Thoracic aorta (tissue), 2 donors: ENCODE data around the gene C21orf58. TPM values are rescaled to one million over a fixed set of nuclear protein-coding genes. Genes with fewer than 3 reads are reported as not detected.

ENCODE experiments used
- ATAC-seq: fragments of 150-250 bp; one replicate; pipeline ENCODE4 v1.8.0; 2017; ENCODE audit warnings: low read depth; ENCODE audit not compliant: insufficient number of reproducible peaks, low FRiP score
- DNase-seq: peaks from one replicate; pipeline ENCODE4 v3.0.0-alpha.2; 2020; ENCODE audit warnings: low spot score
- H3K27ac ChIP-seq, 2 donors: fragments of 200-600 bp; sonication (generic); 1 replicate in 1 of 2; 2 replicates in 1 of 2; pipeline ENCODE4 v1.5.1; 2016; ENCODE audit warnings: mild to moderate bottlenecking in 2 of 2, moderate library complexity in 2 of 2
- H3K27me3 ChIP-seq: fragments of 200-600 bp; sonication (generic); replicated peaks from 2 replicates; pipeline ENCODE4 v1.6.0; 2016; ENCODE audit warnings: mild to moderate bottlenecking; ENCODE audit not compliant: insufficient read depth
- H3K36me3 ChIP-seq: fragments of 200-600 bp; sonication (generic); one replicate; pipeline ENCODE4 v1.5.1; 2016
- H3K4me1 ChIP-seq, 2 donors: fragments of 200-600 bp; sonication (generic); 1 replicate in 1 of 2; 2 replicates in 1 of 2; pipeline versions ENCODE4 v1.5.1 to v1.6.0; 2016; ENCODE audit warnings: low read depth in 2 of 2, mild to moderate bottlenecking in 1 of 2; ENCODE audit not compliant: control insufficient read depth in 1 of 2
- H3K4me3 ChIP-seq: fragments of 200-600 bp; sonication (generic); 2 replicates; pipeline ENCODE4 v1.5.1; 2016; ENCODE audit warnings: mild to moderate bottlenecking
- H3K9me3 ChIP-seq: fragments of 200-600 bp; sonication (generic); 2 replicates; pipeline ENCODE4 v1.5.1; 2016
- total RNA-seq, 2 donors: library from RNA; depleted of rRNA; stranded (reverse); fragments of >200 nt; gene quantifications; one replicate each; pipeline versions ENCODE4 v1.1.0 to v1.2.3, GENCODE V29; 2016
- TF ChIP-seq, protein P1 (sequence below): fragments of 200-600 bp; sonication (generic); IDR thresholded peaks from one replicate; pipeline ENCODE4 v1.5.1; 2019; ENCODE audit warnings: antibody characterized with exemption

Gene C21orf58
- total RNA-seq, 2 donors from 2014 or later, result 0.81 to 3.2 TPM

GRCh38 chr21:46356494-46357334 is 33.0 kb upstream of the C21orf58 start:
- no peaks in the 10 kb centered on the region for H3K4me1 ChIP-seq
- H3K27ac ChIP-seq, result no peak overlapping the region
- peaks cover 54% of the 10 kb centered on the region for H3K36me3 ChIP-seq
- H3K4me3 ChIP-seq, result no peak overlapping the region
- H3K9me3 ChIP-seq, result no peaks in the 10 kb centered on the region
- DNase-seq (no peak), ATAC-seq (no peak)
- TF ChIP-seq, protein P1, sequence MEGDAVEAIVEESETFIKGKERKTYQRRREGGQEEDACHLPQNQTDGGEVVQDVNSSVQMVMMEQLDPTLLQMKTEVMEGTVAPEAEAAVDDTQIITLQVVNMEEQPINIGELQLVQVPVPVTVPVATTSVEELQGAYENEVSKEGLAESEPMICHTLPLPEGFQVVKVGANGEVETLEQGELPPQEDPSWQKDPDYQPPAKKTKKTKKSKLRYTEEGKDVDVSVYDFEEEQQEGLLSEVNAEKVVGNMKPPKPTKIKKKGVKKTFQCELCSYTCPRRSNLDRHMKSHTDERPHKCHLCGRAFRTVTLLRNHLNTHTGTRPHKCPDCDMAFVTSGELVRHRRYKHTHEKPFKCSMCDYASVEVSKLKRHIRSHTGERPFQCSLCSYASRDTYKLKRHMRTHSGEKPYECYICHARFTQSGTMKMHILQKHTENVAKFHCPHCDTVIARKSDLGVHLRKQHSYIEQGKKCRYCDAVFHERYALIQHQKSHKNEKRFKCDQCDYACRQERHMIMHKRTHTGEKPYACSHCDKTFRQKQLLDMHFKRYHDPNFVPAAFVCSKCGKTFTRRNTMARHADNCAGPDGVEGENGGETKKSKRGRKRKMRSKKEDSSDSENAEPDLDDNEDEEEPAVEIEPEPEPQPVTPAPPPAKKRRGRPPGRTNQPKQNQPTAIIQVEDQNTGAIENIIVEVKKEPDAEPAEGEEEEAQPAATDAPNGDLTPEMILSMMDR, result no peak
- no peaks in the 10 kb centered on the region for H3K27me3 ChIP-seq

DNA sequence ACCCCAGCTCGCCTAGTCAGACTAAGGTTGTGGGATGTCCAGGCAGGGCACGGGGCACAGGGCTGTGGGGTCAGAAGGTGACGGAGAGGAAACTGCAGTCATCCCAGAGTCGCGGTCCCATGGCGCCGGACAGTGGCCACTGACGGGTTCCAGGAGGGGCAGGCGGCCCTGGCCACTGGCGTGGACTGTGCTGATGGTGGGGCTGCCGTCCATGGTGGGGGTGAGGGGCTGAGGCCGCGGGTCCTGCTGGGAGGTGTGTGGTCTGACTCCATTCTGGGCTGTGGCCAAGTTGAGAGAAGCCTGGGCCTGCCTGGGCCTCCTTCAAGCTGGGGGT is 32.3 kb upstream of the C21orf58 start:
- ATAC-seq (no peak), DNase-seq (no peak)
- no peaks in the 10 kb centered on the region for H3K9me3 ChIP-seq
- TF ChIP-seq, protein P1, result no peak
- H3K4me3 ChIP-seq, result no peak overlapping the region
- H3K27ac ChIP-seq, result no peak overlapping the region
- no peaks in the 10 kb centered on the region for H3K27me3 ChIP-seq
- H3K36me3 ChIP-seq, result peaks cover 61% of the 10 kb centered on the region
- no peaks in the 10 kb centered on the region for H3K4me1 ChIP-seq

- Histone ChIP-seq H3K36me3 (peaks cover 67% of the 10 kb centered on the region), H3K27ac (no peak overlapping the region), H3K4me1 (no peaks in the 10 kb centered on the region), H3K27me3 (no peaks in the 10 kb centered on the region), H3K4me3 (no peak overlapping the region), H3K9me3 (no peaks in the 10 kb centered on the region)
- no peak for DNase-seq
- no peak for ATAC-seq
- TF ChIP-seq, protein P1, result no peak
These were observed 31.7 kb upstream of the C21orf58 start for GRCh38 chr21:46355161-46356004.

DNA sequence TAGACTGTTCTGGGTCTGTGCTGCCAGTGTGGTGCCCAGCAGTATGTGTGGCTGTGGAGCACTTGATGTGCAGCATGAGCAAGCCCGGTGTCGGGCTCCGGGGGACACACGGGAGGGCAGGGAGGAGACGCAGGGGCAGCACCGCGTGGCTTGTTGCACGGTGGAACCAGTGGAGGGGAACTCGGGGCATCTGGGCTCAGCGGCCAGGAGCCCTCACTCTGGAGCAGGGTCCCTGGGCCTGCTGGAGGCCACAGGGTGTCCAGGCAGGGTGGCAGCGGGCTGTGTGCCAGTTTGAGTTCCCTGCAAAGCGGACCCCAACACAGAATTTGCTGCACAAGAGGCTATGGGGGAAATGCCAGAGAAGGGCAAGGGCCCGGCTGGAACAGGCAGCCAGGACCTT is 30.8 kb upstream of the C21orf58 start:
- peaks cover 66% of the 10 kb centered on the region for H3K36me3 ChIP-seq
- ATAC-seq, result no peak
- H3K4me1 ChIP-seq, result no peaks in the 10 kb centered on the region
- H3K27ac ChIP-seq, result no peak overlapping the region
- no peak overlapping the region for H3K4me3 ChIP-seq
- DNase-seq, result no peak
- H3K9me3 ChIP-seq, result no peaks in the 10 kb centered on the region
- no peaks in the 10 kb centered on the region for H3K27me3 ChIP-seq
- TF ChIP-seq, protein P1, result no peak

GRCh38 chr21:46354046-46354445 is 30.4 kb upstream of the C21orf58 start:
- H3K4me3 ChIP-seq, result no peak overlapping the region
- H3K9me3 ChIP-seq, result no peaks in the 10 kb centered on the region
- DNase-seq, result no peak
- H3K4me1 ChIP-seq, result no peaks in the 10 kb centered on the region
- peaks cover 69% of the 10 kb centered on the region for H3K36me3 ChIP-seq
- H3K27me3 ChIP-seq, result no peaks in the 10 kb centered on the region
- H3K27ac ChIP-seq, result no peak overlapping the region
- TF ChIP-seq, protein P1, result no peak
- ATAC-seq, result no peak
